BJ (cell line): Measurements from ENCODE around the gene SLC6A3. TPM values are rescaled to one million over a fixed set of nuclear protein-coding genes. Genes with fewer than 3 reads are reported as not detected.

Source experiments
- CTCF ChIA-PET: fragments of 350-600 bp; formaldehyde crosslinking; extraction: SDS; loops from one replicate; lab custom pipeline; 2021; ENCODE audit warnings: antibody characterized with exemption, inconsistent platforms; lab: Yijun Ruan, JAX
- POLR2A ChIA-PET: fragments of 300-600 bp; sonication (Branson Sonifier 250); formaldehyde crosslinking; extraction: SDS; loops from one replicate; lab custom pipeline; 2021; ENCODE audit warnings: antibody characterized with exemption; lab: Charles Lee
- DNase-seq: peaks from one replicate; pipeline ENCODE4 v3.0.0-alpha.2; 2011; ENCODE audit warnings: low read depth
- H3K27me3 ChIP-seq: 2 replicates; pipeline ENCODE4 v1.6.0; 2011; ENCODE audit warnings: low read length; ENCODE audit not compliant: control insufficient read depth, insufficient read depth
- H3K36me3 ChIP-seq: 2 replicates; pipeline ENCODE4 v1.5.1; 2011; ENCODE audit warnings: low read length; ENCODE audit not compliant: control insufficient read depth, insufficient read depth
- H3K4me3 ChIP-seq: 2 replicates; pipeline ENCODE4 v1.5.1; 2011; ENCODE audit warnings: low read depth, mild to moderate bottlenecking, control low read depth, low read length
- polyA plus RNA-seq: library from polyadenylated mRNA; depleted of rRNA; stranded (reverse); fragments of >200 nt; gene quantifications from 2 replicates; pipeline ENCODE4 v1.2.3, GENCODE V29; 2011
- TF ChIP-seq, protein P1 (sequence below): IDR thresholded peaks from 2 replicates; pipeline ENCODE4 v1.5.1; 2011; ENCODE audit warnings: low read depth, mild to moderate bottlenecking, control low read depth, inconsistent platforms, low read length, moderate library complexity; ENCODE audit not compliant: insufficient read depth

SLC6A3 gene
- polyA plus RNA-seq, 1 experiment = not detected

- CTCF ChIA-PET = no interaction called here
- no peak for DNase-seq
- H3K4me3 ChIP-seq = no peak overlapping the region
- H3K36me3 ChIP-seq = no peaks in the 10 kb centered on the region
- TF ChIP-seq, protein P1, sequence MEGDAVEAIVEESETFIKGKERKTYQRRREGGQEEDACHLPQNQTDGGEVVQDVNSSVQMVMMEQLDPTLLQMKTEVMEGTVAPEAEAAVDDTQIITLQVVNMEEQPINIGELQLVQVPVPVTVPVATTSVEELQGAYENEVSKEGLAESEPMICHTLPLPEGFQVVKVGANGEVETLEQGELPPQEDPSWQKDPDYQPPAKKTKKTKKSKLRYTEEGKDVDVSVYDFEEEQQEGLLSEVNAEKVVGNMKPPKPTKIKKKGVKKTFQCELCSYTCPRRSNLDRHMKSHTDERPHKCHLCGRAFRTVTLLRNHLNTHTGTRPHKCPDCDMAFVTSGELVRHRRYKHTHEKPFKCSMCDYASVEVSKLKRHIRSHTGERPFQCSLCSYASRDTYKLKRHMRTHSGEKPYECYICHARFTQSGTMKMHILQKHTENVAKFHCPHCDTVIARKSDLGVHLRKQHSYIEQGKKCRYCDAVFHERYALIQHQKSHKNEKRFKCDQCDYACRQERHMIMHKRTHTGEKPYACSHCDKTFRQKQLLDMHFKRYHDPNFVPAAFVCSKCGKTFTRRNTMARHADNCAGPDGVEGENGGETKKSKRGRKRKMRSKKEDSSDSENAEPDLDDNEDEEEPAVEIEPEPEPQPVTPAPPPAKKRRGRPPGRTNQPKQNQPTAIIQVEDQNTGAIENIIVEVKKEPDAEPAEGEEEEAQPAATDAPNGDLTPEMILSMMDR = no peak
- H3K27me3 ChIP-seq = peaks cover 8% of the 10 kb centered on the region
- POLR2A ChIA-PET = no interaction called here
These were observed 88.1 kb downstream of the SLC6A3 start for GRCh38 chr5:1356873-1357787.

- ChIA-PET POLR2A (no interaction called here), CTCF (no interaction called here)
- H3K36me3 ChIP-seq = no peaks in the 10 kb centered on the region
- TF ChIP-seq, protein P1 = no peak
- H3K27me3 ChIP-seq = peaks cover 8% of the 10 kb centered on the region
- no peak for DNase-seq
- H3K4me3 ChIP-seq = no peak overlapping the region
These were observed 90.7 kb downstream of the SLC6A3 start for GRCh38 chr5:1354576-1354975.

- TF ChIP-seq, protein P1 = no peak
- Histone ChIP-seq H3K4me3 (no peak overlapping the region), H3K36me3 (no peaks in the 10 kb centered on the region), H3K27me3 (peaks cover 6% of the 10 kb centered on the region)
- ChIA-PET POLR2A (no interaction called here), CTCF (interaction anchor here (0.9 to 1.7 kb wide), 3 partner anchors 27 to 293 kb away, joined by 3 to 5 read pairs (median 4); no protein-coding TSS in a partner anchor)
- no peak for DNase-seq
These were observed 92.7 kb downstream of the SLC6A3 start for GRCh38 chr5:1352231-1353219.

- POLR2A ChIA-PET = no interaction called here
- TF ChIP-seq, protein P1 = no peak
- no peaks in the 10 kb centered on the region; the same call in 1 of the 2 replicates for H3K36me3 ChIP-seq
- peaks cover 5% of the 10 kb centered on the region for H3K27me3 ChIP-seq
- no peak overlapping the region for H3K4me3 ChIP-seq
- CTCF ChIA-PET = interaction anchor here (0.9 kb wide), 1 partner anchor 29 kb away, joined by 4 read pairs; no protein-coding TSS in a partner anchor
- no peak for DNase-seq
These were observed 94.1 kb downstream of the SLC6A3 start for GRCh38 chr5:1351156-1351555.
